HepG2 (cell line): ENCODE data around the gene CA4. TPM values are rescaled to one million over a fixed set of nuclear protein-coding genes. Genes with fewer than 3 reads are reported as not detected.
A peak's percentile ranks its signal among the peaks of the same experiment; 100 is the strongest.

Experiments
- AGO1 ChIP-seq: fragments of 200-400 bp; formaldehyde crosslinking; IDR thresholded peaks from 2 replicates; pipeline ENCODE4 v1.6.1; 2017; ENCODE audit warnings: mild to moderate bottlenecking, low read depth, low read length, moderate library complexity; ENCODE audit not compliant: poor library complexity, severe bottlenecking
- ARID2 ChIP-seq: sonication (generic); formaldehyde crosslinking; IDR thresholded peaks from 2 replicates; pipeline ENCODE4 v1.8.1; 2022; ENCODE audit warnings: mild to moderate bottlenecking, missing genetic modification reagents, borderline replicate concordance
- ATF1 ChIP-seq: IDR thresholded peaks from 2 replicates; pipeline ENCODE4 v1.6.1; 2016; ENCODE audit warnings: mild to moderate bottlenecking, control low read depth
- DZIP1 ChIP-seq: sonication (generic); formaldehyde crosslinking; IDR thresholded peaks from 2 replicates; pipeline ENCODE4 v1.5.0; 2020; ENCODE audit warnings: mild to moderate bottlenecking, missing genetic modification reagents
- MEIS1 ChIP-seq: sonication (generic); formaldehyde crosslinking; IDR thresholded peaks from 2 replicates; pipeline ENCODE4 v1.9.0; 2021; ENCODE audit warnings: mild to moderate bottlenecking, missing genetic modification reagents, moderate library complexity, borderline replicate concordance
- NCOA2 ChIP-seq: sonication (generic); formaldehyde crosslinking; IDR thresholded peaks from 2 replicates; pipeline ENCODE4 v1.8.0; 2022; ENCODE audit warnings: inconsistent platforms
- POLR2G ChIP-seq: fragments of 200-400 bp; formaldehyde crosslinking; IDR thresholded peaks from 2 replicates; pipeline ENCODE4 v1.6.1; 2018; ENCODE audit warnings: mild to moderate bottlenecking, low read depth, low read length, moderate library complexity
- RFX1 ChIP-seq: fragments of 450-650 bp; IDR thresholded peaks from 2 replicates; pipeline ENCODE4 v1.6.1; 2017
- RFXANK ChIP-seq: IDR thresholded peaks from 2 replicates; pipeline ENCODE4 v1.6.1; 2016
- SIX1 ChIP-seq: sonication (generic); formaldehyde crosslinking; IDR thresholded peaks from 2 replicates; pipeline ENCODE4 v1.4.0; 2020; ENCODE audit warnings: missing genetic modification reagents, borderline replicate concordance
- YY1 ChIP-seq: IDR thresholded peaks from 2 replicates; pipeline ENCODE4 v1.6.1; 2011; ENCODE audit warnings: low read length, low read depth, moderate library complexity, mild to moderate bottlenecking; ENCODE audit not compliant: insufficient read depth, insufficient replicate concordance
- ZKSCAN1 ChIP-seq: fragments of 150-350 bp; IDR thresholded peaks from 2 replicates; pipeline ENCODE4 v1.6.1; 2014; ENCODE audit warnings: low read length
- ZNF12 ChIP-seq: sonication (generic); formaldehyde crosslinking; IDR thresholded peaks from 2 replicates; pipeline ENCODE4 v1.5.0; 2020; ENCODE audit warnings: missing genetic modification reagents
- ZNF142 ChIP-seq: sonication (generic); formaldehyde crosslinking; IDR thresholded peaks from 2 replicates; pipeline ENCODE4 v1.4.0; 2020; ENCODE audit warnings: missing genetic modification reagents
- ZNF3 ChIP-seq: IDR thresholded peaks from 2 replicates; pipeline ENCODE4 v1.7.0; 2017; ENCODE audit warnings: inconsistent platforms
- ZNF30 ChIP-seq: sonication (generic); formaldehyde crosslinking; IDR thresholded peaks from 2 replicates; pipeline ENCODE4 v1.5.0; 2020; ENCODE audit warnings: mild to moderate bottlenecking, missing genetic modification reagents
- ZNF337 ChIP-seq: sonication (generic); formaldehyde crosslinking; IDR thresholded peaks from 2 replicates; pipeline ENCODE4 v1.5.1; 2020; ENCODE audit warnings: missing genetic modification reagents, low read depth, mild to moderate bottlenecking, borderline replicate concordance
- ZNF44 ChIP-seq: sonication (generic); formaldehyde crosslinking; IDR thresholded peaks from 2 replicates; pipeline ENCODE4 v1.5.1; 2020; ENCODE audit warnings: mild to moderate bottlenecking, missing genetic modification reagents
- ZNF567 ChIP-seq: sonication (generic); formaldehyde crosslinking; IDR thresholded peaks from 2 replicates; pipeline ENCODE4 v1.8.1; 2023; ENCODE audit warnings: mild to moderate bottlenecking, missing genetic modification reagents, borderline replicate concordance
- polyA plus RNA-seq, 8 experiments: library from polyadenylated mRNA; depleted of rRNA in 3 of 8; stranded (reverse) in 7 of 8; unstranded in 1 of 8; fragments of >200 nt; fragmentation: Illumina TruSeq in 4 of 8; extraction: Trizol in 4 of 8; gene quantifications; 2 replicates each; pipeline versions ENCODE4 v1.2.1 to v1.2.3, GENCODE V29; 2011 to 2016; ENCODE audit warnings: low read depth in 4 of 8, missing spikeins in 1 of 8, mixed read lengths in 1 of 8; ENCODE audit not compliant: insufficient read depth in 1 of 8
- total RNA-seq, 5 experiments: library from RNA; depleted of rRNA; stranded (reverse); fragments of >200 nt; fragmentation: Illumina TruSeq; extraction: Trizol; gene quantifications; 2 replicates each; pipeline ENCODE4 v1.2.3, GENCODE V29; 2016; ENCODE audit warnings: low read depth in 1 of 5
- TF ChIP-seq, protein P1 (sequence below): sonication (generic); formaldehyde crosslinking; IDR thresholded peaks from 2 replicates; pipeline ENCODE4 v1.5.0; 2020; ENCODE audit warnings: missing genetic modification reagents

Gene CA4
- total and polyA plus RNA-seq, 2 of the 13 experiments (the other 11 are each of a cell fraction or from before 2014, with no cell fraction given) = not detected

DNA sequence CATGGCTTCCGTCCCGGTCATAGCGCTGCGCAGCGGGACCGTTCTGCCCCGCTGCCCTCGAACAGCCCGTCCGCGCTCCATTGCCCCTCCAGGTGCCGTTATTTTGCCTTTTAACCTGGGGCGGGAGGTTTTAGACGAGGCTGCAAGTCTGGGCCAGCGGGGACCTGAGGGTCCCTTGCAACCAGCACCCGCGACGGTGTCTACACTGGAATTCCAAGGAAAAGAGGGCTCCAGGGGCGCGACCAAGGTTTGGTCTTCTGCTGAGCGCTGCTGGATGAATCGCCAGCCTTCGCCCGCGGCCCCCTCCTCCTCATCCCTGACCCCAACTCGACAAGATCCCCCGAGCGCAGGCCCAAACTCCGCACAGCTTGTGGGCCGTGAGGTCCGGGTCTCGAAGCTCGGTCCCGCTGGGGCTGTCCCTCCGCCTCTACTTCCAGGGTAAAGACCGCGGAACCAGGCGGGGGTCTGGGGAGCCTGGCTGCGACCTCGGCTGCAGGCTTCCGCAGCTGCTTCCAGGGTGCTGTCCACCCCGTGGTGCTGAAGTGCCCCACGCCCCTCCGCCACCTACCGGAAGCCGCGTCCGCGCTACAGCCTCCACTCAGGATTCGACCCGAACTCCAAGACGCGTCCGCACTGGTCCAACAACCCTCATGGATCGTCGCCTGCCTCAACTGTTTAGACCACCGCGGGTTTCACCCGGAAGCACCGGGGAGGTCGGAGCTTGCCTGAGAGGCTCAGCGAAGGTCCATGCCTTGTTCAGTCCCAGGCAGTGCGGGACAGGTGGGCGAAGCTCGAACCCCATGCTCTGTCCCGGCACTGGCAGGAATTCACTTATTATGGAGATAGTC lies 10.1 kb upstream of the CA4 start (continued):
- TF ChIP-seq RFXANK (CRISPR knock-in tag) = peak; percentile 92; the same call in 1 of the 2 replicates
- TF ChIP-seq, protein P1, sequence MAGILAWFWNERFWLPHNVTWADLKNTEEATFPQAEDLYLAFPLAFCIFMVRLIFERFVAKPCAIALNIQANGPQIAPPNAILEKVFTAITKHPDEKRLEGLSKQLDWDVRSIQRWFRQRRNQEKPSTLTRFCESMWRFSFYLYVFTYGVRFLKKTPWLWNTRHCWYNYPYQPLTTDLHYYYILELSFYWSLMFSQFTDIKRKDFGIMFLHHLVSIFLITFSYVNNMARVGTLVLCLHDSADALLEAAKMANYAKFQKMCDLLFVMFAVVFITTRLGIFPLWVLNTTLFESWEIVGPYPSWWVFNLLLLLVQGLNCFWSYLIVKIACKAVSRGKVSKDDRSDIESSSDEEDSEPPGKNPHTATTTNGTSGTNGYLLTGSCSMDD (CRISPR knock-in tag) = peak; percentile 61; the same call in 1 of the 2 replicates
- TF ChIP-seq ZKSCAN1 = 0 out of 2 replicates have a peak, but pooled peaks have one; percentile 15
- TF ChIP-seq YY1 = peak; percentile 71
- peak; percentile 98 for TF ChIP-seq ARID2 (CRISPR knock-in tag)
- TF ChIP-seq ZNF567 (CRISPR knock-in tag) = peak; percentile 85; the same call in 1 of the 2 replicates
- TF ChIP-seq ZNF3 = peak; percentile 80; the same call in 1 of the 2 replicates
- TF ChIP-seq RFX1 = no peak
- TF ChIP-seq MEIS1 (CRISPR knock-in tag) = peak; percentile 59; the same call in 1 of the 2 replicates
- TF ChIP-seq ZNF337 (CRISPR knock-in tag) = peak; percentile 65; the same call in 1 of the 2 replicates
- TF ChIP-seq ZNF12 (CRISPR knock-in tag) = peak; percentile 83
- peak; percentile 94; the same call in 1 of the 2 replicates for TF ChIP-seq ZNF30 (CRISPR knock-in tag)
- peak; percentile 90 for TF ChIP-seq ZNF142 (CRISPR knock-in tag)
- TF ChIP-seq AGO1 = no peak
- peak; percentile 88 for TF ChIP-seq NCOA2 (CRISPR knock-in tag)
- peak; percentile 87 for TF ChIP-seq DZIP1 (CRISPR knock-in tag)
- TF ChIP-seq ATF1 = no peak
- peak; percentile 86; the same call in 1 of the 2 replicates for TF ChIP-seq ZNF44 (CRISPR knock-in tag)
- TF ChIP-seq POLR2G = no peak
- peak; percentile 60; the same call in 1 of the 2 replicates for TF ChIP-seq SIX1 (CRISPR knock-in tag)
